ENCODE measurements around the gene PREP.
"Not testable (repeated sequence)": the region's sequence is repeated elsewhere in the genome, so short reads cannot be mapped to it uniquely, and the experiment has no call there.

Gene PREP

GRCh38 chr6:105338350-105338983, 64.4 kb downstream of the PREP start:
- not testable (repeated sequence) for DNase-seq

- DNase-seq: no peak
Observed at GRCh38 chr6:105336986-105337385, 65.9 kb downstream of the PREP start.

GRCh38 chr6:105332576-105332975, 70.3 kb downstream of the PREP start:
- no peak for DNase-seq

GRCh38 chr6:105331927-105332326, 71.0 kb downstream of the PREP start:
- DNase-seq: no peak

GRCh38 chr6:105330913-105331312, 72.0 kb downstream of the PREP start:
- DNase-seq: no peak

- DNase-seq: no peak
Observed at GRCh38 chr6:105330364-105330763, 72.5 kb downstream of the PREP start.

- no peak for DNase-seq
Observed at GRCh38 chr6:105326833-105327770, 75.8 kb downstream of the PREP start.

GRCh38 chr6:105326216-105326615, 76.7 kb downstream of the PREP start:
- DNase-seq: peak; percentile 42

- no peak for DNase-seq
Observed at GRCh38 chr6:105324386-105324950, 78.4 kb downstream of the PREP start.

GRCh38 chr6:105322499-105323225, 80.2 kb downstream of the PREP start:
- no peak for DNase-seq

GRCh38 chr6:105321728-105322127, 81.2 kb downstream of the PREP start:
- no peak for DNase-seq

GRCh38 chr6:105321207-105321606, 81.7 kb downstream of the PREP start:
- DNase-seq: no peak

GRCh38 chr6:105320765-105321164, 82.1 kb downstream of the PREP start:
- no peak for DNase-seq

- DNase-seq: no peak
Observed at GRCh38 chr6:105320271-105320670, 82.6 kb downstream of the PREP start.

- no peak for DNase-seq
Observed at GRCh38 chr6:105319331-105319730, 83.6 kb downstream of the PREP start.

- DNase-seq: no peak
Observed at GRCh38 chr6:105318660-105319059, 84.2 kb downstream of the PREP start.

GRCh38 chr6:105317607-105318533, 85.0 kb downstream of the PREP start:
- no peak for DNase-seq

- DNase-seq: no peak
Observed at GRCh38 chr6:105313211-105313610, 89.7 kb downstream of the PREP start.

GRCh38 chr6:105310947-105311346, 91.9 kb downstream of the PREP start:
- no peak for DNase-seq

GRCh38 chr6:105310371-105310770, 92.5 kb downstream of the PREP start:
- no peak for DNase-seq

GRCh38 chr6:105308840-105309239, 94.0 kb downstream of the PREP start:
- DNase-seq: no peak

- no peak for DNase-seq
Observed at GRCh38 chr6:105305521-105305920, 97.4 kb downstream of the PREP start.
